NK-92 (cell line): Measurements from ENCODE around the gene SURF4.
"Not testable (repeated sequence)": the region's sequence is repeated elsewhere in the genome, so short reads cannot be mapped to it uniquely, and the experiment has no call there.

ENCODE experiments used
- DNase-seq: peaks from one replicate; lab custom pipeline; 2025; ENCODE audit not compliant: unreplicated experiment; lab: John Stamatoyannopoulos, UW

The SURF4 gene

GRCh38 chr9:133397895-133398294, 22.0 kb upstream of the SURF4 start:
- DNase-seq, result no peak

DNA sequence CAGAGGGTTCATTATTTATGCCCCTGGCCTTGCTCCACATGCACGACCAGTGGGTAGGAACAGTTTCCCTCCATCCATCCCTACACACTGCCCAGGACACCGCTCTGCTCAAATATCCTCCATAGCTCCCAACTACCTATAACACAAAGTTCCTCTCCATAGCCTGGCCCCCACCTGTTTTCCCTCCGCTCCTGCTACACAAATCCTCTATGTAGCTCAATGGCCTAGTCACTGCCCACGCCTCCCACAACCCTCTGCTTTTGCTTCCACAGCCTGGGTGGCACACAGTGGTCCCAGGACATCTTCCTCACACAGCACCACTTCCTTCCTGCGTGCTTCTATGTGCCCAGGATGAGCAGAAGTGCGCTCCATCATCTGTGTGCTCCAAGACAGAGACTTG, 21.5 kb upstream of the SURF4 start:
- DNase-seq, result no peak

DNA sequence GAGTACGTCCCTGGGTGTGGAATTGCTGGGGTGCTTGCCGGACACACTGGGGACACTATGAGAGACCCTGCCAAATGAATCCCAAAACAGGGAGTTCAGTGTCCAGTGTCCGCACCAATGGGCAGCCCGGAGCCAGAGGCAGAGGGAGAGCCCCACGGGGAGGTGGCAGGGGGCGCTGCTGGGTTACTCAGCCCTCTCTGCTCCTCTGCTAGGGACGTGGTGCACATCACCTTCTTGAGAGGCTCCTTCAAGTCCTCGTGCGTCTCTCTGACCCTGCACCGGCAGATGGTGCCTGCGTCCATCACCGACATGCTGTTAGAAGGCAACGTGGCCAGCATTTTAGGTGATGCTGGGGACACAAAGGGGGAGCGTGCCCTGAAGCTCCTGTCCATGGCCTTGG, 21.1 kb upstream of the SURF4 start:
- DNase-seq, result no peak

DNA sequence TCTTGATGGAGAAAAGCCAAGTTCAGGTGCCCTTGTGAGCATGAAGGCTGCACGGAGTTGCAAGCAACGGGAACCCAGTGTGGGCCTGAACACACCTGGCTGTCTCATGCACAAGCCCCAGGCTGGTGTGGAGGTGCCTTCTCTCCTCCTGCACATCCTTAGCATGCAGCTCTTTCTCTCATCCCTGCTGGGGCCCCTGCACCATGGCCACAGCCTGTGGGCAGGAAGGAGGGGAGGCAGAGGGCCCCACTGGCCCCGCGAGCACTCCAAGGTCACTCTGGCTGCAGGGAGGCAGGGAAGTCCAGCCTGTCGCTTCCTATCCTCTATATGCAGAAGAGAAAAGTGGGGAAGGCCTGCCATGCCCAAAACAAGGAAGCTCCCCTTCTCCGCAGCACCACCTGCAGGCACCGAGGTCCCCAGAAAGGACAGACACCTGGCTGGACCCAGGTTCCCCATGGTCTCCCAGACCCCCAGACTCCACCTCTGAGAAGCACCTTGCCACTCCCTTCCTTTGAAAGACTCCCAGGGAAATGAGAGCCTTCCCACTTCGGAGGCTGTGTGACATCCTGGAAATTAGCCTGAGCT, 18.9 kb upstream of the SURF4 start:
- DNase-seq, result no peak

- DNase-seq, result no peak
Observed at GRCh38 chr9:133393399-133393798, 17.5 kb upstream of the SURF4 start.

GRCh38 chr9:133392308-133392707, 16.4 kb upstream of the SURF4 start:
- DNase-seq, result not testable (repeated sequence)

DNA sequence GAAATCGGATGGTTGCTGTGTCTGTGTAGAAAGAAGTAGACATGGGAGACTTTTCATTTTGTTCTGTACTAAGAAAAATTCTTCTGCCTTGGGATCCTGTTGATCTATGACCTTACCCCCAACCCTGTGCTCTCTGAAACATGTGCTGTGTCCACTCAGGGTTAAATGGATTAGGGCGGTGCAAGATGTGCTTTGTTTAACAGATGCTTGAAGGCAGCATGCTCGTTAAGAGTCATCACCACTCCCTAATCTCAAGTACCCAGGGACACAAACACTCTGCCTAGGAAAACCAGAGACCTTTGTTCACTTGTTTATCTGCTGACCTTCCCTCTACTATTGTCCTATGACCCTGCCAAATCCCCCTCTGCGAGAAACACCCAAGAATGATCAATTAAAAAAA, 15.6 kb upstream of the SURF4 start:
- DNase-seq, result not testable (repeated sequence)

DNA sequence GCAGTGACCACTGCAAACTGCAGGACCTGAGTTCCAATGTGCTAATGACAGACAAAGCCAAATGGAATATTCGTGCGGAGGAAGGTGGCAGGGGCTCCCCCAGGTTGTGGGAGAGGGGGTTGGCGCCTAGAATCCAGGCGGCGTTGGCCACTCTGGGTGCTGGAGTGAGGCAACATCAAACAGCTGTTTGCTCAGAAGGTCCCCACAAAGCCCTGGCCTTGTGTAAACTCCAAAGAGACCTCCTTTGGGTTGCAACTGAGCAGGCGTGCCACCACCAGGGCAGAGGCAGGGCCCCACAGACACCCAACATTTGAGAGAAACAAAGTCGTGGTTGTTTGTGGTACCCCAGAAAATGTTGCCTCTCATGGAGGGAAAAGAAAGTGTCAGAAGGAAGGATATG, 14.9 kb upstream of the SURF4 start:
- DNase-seq, result no peak

DNA sequence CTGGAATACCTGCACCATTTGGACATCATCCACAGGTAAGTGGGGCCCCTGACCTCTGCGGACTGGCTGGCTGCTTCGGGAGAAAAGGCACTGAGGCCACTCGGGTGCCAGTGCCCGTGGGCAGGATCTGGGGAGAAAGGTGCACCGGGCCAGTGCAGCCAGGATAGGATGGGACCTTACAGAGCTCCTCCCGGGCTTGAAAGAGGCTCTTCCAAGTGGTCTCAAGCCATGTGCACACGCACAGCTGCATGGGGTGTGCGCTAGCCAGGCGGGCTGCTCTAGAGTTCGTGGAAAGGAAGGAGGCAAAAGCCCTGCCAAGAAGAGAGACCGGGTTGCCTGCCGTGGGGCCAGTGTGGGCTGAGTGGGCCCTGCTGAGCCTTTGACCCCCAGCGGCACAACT, 13.7 kb upstream of the SURF4 start:
- no peak for DNase-seq

DNA sequence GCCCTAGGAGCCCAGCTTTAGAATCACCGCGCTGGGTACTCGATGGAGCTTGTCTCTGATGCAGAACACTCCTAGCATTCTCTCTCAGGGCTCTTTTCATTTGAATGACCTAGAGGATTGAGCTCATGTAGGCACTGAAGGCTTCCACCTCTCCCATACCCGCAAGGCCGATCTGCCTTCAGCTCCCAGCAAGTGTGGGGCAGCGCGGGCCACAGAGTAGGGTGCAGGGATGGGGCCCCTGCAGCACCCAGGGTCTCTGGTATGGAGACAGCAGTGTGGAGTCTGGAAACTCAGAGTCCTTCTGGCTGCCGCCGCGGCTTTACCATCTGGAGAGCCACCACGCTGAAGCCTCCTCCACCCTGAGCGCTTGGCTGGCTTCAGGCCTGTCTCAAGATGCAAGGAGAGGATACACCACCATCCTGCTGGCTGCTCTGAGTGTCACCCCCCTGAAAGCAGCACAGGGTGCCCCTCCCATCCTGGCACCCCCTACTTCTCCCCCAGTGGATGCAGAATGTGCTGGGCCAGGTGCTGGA, 13.2 kb upstream of the SURF4 start:
- DNase-seq, result no peak

- DNase-seq, result no peak
Observed at GRCh38 chr9:133387680-133388079, 11.8 kb upstream of the SURF4 start.

DNA sequence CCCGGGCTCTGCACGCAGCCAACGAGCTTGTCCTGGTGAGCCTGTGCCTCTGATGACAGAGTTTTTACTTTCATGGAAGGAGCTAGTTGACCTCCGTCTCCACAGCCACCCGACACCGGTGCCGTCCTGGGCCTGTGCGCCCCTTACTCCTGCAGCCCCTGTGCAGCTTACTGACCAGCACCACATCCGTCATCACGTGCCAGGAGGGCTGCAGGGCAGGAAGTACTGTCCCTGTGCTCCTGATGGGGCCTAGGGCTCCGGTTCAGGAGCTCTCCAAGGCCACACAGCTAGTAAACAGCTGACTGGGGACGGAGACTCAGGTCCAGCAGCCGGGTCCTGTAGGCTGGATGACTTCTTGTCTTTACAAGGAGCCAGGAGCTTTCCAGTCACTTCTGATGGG, 10.5 kb upstream of the SURF4 start:
- DNase-seq, result no peak

- no peak for DNase-seq
Observed at GRCh38 chr9:133385452-133385851, 9.6 kb upstream of the SURF4 start.

DNA sequence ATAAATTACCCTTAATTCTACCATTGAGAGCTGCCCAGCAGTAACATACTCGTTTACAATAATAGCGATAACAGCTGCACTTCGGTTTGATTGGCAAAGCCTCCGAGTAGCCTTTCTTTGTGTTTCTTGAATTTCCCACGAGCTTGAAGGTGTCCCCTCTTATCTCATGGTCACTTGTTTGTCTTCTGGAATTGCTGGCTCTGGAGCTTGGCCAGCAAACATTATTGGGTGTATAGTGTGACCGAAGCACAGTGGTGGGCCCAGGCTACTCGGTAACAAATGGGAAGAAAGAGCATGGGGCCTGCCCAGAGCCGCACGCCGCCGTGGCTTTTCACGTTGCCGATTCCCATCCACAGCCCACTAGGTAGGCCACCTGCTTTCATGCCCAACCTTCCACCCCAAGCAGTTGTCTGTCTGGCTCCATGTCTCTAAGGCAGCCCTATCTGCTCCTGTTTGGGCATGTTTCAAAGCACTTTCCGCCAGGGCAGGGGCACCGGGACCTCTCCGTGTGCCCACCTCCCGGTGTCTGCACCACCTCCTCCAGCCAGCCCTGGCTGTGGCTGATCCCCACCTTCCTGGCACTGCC, 9.0 kb upstream of the SURF4 start:
- DNase-seq, result no peak

DNA sequence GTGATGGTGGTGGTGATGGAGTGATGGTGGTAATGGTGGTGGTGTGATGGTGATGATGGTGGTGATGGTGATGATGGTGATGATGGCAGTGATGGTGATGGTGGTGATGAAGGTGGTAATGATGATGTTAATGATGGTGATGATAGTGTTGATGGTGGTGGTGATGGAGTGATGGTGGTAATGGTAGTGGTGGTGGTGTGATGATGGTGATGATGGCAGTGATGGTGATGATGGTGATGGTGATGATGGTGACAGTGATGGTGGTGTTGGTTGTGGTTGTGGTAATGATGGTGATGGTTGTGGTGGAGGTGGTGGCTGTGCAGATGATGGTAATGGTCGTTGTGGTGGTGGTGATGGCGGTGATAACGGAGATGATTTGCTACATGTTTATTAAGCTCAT, 7.6 kb upstream of the SURF4 start:
- DNase-seq, result no peak

- no peak for DNase-seq
Observed at GRCh38 chr9:133382507-133383141, 6.8 kb upstream of the SURF4 start.

GRCh38 chr9:133380734-133381133, 4.9 kb upstream of the SURF4 start:
- no peak for DNase-seq

- DNase-seq, result no peak
Observed at GRCh38 chr9:133379153-133380086, 3.6 kb upstream of the SURF4 start.

GRCh38 chr9:133378408-133378962, 2.6 kb upstream of the SURF4 start:
- DNase-seq, result no peak

DNA sequence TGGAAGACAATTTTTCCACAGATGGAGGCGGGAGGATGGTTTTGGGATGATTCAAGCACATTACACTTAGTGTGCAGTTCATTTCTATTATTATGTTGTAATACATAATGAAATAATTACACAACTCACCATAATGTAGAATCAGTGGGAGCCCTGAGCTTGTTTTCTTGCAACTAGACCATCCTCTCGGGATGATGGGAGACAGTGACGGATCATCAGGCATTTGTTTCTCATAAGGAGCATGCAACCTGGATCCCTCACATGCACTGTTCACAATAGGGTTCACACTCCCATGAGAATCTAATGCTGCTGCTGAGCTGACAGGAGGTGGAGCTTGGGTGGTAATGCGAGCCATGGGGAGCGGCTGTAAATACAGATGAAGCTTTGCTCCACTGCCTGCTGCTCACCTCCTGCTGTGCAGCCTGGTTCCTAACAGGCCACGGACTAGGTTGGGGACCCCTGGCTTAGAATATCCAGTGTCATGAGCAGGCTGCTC, 1.9 kb upstream of the SURF4 start:
- DNase-seq, result no peak

GRCh38 chr9:133377280-133377679, 1.4 kb upstream of the SURF4 start:
- not testable (repeated sequence) for DNase-seq
